ENCODE results near the gene CDH18. TPM values are rescaled to one million over a fixed set of nuclear protein-coding genes. Genes with fewer than 3 reads are reported as not detected.

The CDH18 gene
- total RNA-seq, 1 experiment from 2014 or later, result 7.0 TPM

- no peak overlapping the region for H3K27ac ChIP-seq (ENCODE audit: low read length)
- ChIA-PET CTCF (no interaction called here), POLR2A (no interaction called here)
- H3K4me1 ChIP-seq (ENCODE audit: control insufficient read depth, insufficient read depth, low read length), result no peaks in the 10 kb centered on the region
- no peaks in the 10 kb centered on the region for H3K36me3 ChIP-seq (ENCODE audit: control insufficient read depth, insufficient read depth, low read length)
- no TSS peak for BruUV-seq (replicated peaks)
- H3K4me3 ChIP-seq (ENCODE audit: low read depth in 2 of 2, low read length in 2 of 2), result no peak overlapping the region
- no peaks in the 10 kb centered on the region for H3K9me3 ChIP-seq (ENCODE audit: control insufficient read depth, insufficient read depth, low read depth, low read length)
- intact Hi-C loops (cut with micrococcal nuclease; ENCODE audit: unreplicated experiment) (no loop called here), in situ Hi-C loops (cut with HindIII; ENCODE audit: low pct_unique_long_range_greater_than_20kb, low sequenced_read_pairs) (no loop called here)
- DNase-seq (ENCODE audit: low read depth, low spot score) (peak; percentile 51), ATAC-seq (no peak)
- no peaks in the 10 kb centered on the region for H3K27me3 ChIP-seq (ENCODE audit: control insufficient read depth, insufficient read depth, low read length)
- TF ChIP-seq CTCF (IDR thresholded peaks at IDR 0.05) (peak; percentile 26), REST (IDR thresholded peaks at IDR 0.05; ENCODE audit: insufficient read depth in 1 of 2, low read depth in 2 of 2, low read length in 1 of 2) (no peak)
Measured at GRCh38 chr5:19795218-19795617, 192.8 kb downstream of the CDH18 start.

GRCh38 chr5:19790829-19791466, 197.1 kb downstream of the CDH18 start:
- ChIA-PET CTCF (no interaction called here), POLR2A (no interaction called here)
- no peaks in the 10 kb centered on the region for H3K27me3 ChIP-seq (ENCODE audit: control insufficient read depth, insufficient read depth, low read length)
- no peak overlapping the region for H3K27ac ChIP-seq (ENCODE audit: low read length)
- DNase-seq (ENCODE audit: low read depth, low spot score), result no peak
- no peak overlapping the region for H3K4me3 ChIP-seq (ENCODE audit: low read depth in 2 of 2, low read length in 2 of 2)
- in situ Hi-C loops (cut with HindIII; ENCODE audit: low pct_unique_long_range_greater_than_20kb, low sequenced_read_pairs), result no loop called here
- intact Hi-C loops (cut with micrococcal nuclease; ENCODE audit: unreplicated experiment), result no loop called here
- TF ChIP-seq SIN3A (IDR thresholded peaks at IDR 0.05; ENCODE audit: borderline replicate concordance, insufficient read depth, low read depth, low read length), result no peak
- TF ChIP-seq TCF7L2 (IDR thresholded peaks at IDR 0.05; ENCODE audit: low read depth, low read length), result no peak
- no peak for TF ChIP-seq CTCF (IDR thresholded peaks at IDR 0.05)
- no peak for TF ChIP-seq REST (IDR thresholded peaks at IDR 0.05; ENCODE audit: insufficient read depth in 1 of 2, low read depth in 2 of 2, low read length in 1 of 2)
- no peak for TF ChIP-seq POLR2AphosphoS5 (IDR thresholded peaks at IDR 0.05; ENCODE audit: low read depth, low read length)
- no peaks in the 10 kb centered on the region for H3K9me3 ChIP-seq (ENCODE audit: control insufficient read depth, insufficient read depth, low read depth, low read length)
- no TSS peak for BruUV-seq (replicated peaks)
- H3K36me3 ChIP-seq (ENCODE audit: control insufficient read depth, insufficient read depth, low read length), result no peaks in the 10 kb centered on the region
- no peak for ATAC-seq
- no peaks in the 10 kb centered on the region for H3K4me1 ChIP-seq (ENCODE audit: control insufficient read depth, insufficient read depth, low read length)

Measured in Panc1 (cell line).